ENCODE data around the gene FOXK1.

GRCh38 chr7:4783762-4784351 is 101.8 kb downstream of the FOXK1 start:
- TF ChIP-seq CTCF (IDR thresholded peaks at IDR 0.05; ENCODE audit: insufficient read depth, low read length), result no peak
- no peak for TF ChIP-seq REST (IDR thresholded peaks at IDR 0.05; ENCODE audit: insufficient replicate concordance, low read depth)
